HEK293T (cell line): ENCODE measurements around the gene SATB2.

ENCODE experiments used
- PKNOX1 ChIP-seq: fragments of 450-650 bp; IDR thresholded peaks from 2 replicates; pipeline ENCODE4 v1.6.1; 2016
- SP1 ChIP-seq: fragments of 450-650 bp; IDR thresholded peaks from 2 replicates; pipeline ENCODE4 v1.6.1; 2017
- SUZ12 ChIP-seq: fragments of 450-650 bp; IDR thresholded peaks from 2 replicates; pipeline ENCODE4 v1.6.1; 2016; ENCODE audit warnings: mild to moderate bottlenecking
- ZNF384 ChIP-seq: fragments of 450-650 bp; IDR thresholded peaks from 2 replicates; pipeline ENCODE4 v1.6.1; 2016

- TF ChIP-seq SP1 (no peak), SUZ12 (no peak), PKNOX1 (no peak), ZNF384 (no peak)
Observed at GRCh38 chr2:199364153-199364552, 93.6 kb downstream of the SATB2 start.
